GM12873 (cell line): ENCODE data around the gene HAND2.

Source experiments
- CTCF ChIP-seq: IDR thresholded peaks from 2 replicates; pipeline ENCODE4 v1.5.1; 2012; ENCODE audit warnings: low read depth, mild to moderate bottlenecking, moderate library complexity, low read length, control low read depth; ENCODE audit not compliant: insufficient read depth; ENCODE audit errors: missing control alignments

HAND2 gene

GRCh38 chr4:173529477-173530325 is at the start of gene HAND2:
Gene HAND2 (minus strand): TSS chr4:173530229. CDS start chr4:173529289, 940 bp downstream.
- no peak for TF ChIP-seq CTCF

GRCh38 chr4:173578956-173579355 is 48.9 kb upstream of the HAND2 start:
- no peak for TF ChIP-seq CTCF

GRCh38 chr4:173577963-173578362 is 47.9 kb upstream of the HAND2 start:
- no peak for TF ChIP-seq CTCF

GRCh38 chr4:173575482-173576152 is 45.6 kb upstream of the HAND2 start:
- TF ChIP-seq CTCF, result no peak

- TF ChIP-seq CTCF, result no peak
These were observed 43.7 kb upstream of the HAND2 start for GRCh38 chr4:173573725-173574124.

- TF ChIP-seq CTCF, result no peak
These were observed 43.3 kb upstream of the HAND2 start for GRCh38 chr4:173573286-173573685.

GRCh38 chr4:173572493-173573129 is 42.6 kb upstream of the HAND2 start:
- no peak for TF ChIP-seq CTCF
